Mesothelial cell of epicardium (in vitro differentiated cells): ENCODE measurements around the gene C19orf33. TPM values are rescaled to one million over a fixed set of nuclear protein-coding genes. Genes with fewer than 3 reads are reported as not detected.

ENCODE experiments used
- DNase-seq, 2 experiments: peaks; one replicate each; pipeline ENCODE4 v3.0.0; 2021; ENCODE audit warnings: low spot score in 2 of 2; ENCODE audit not compliant: unreplicated experiment in 2 of 2
- H3K27ac Mint-ChIP-seq: 2 replicates; pipeline ENCODE4 v1.8.0; 2021; ENCODE audit warnings: mixed read lengths
- H3K27me3 Mint-ChIP-seq: 2 replicates; pipeline ENCODE4 v1.8.0; 2021; ENCODE audit warnings: low read depth, mixed read lengths
- H3K36me3 Mint-ChIP-seq: 2 replicates; pipeline ENCODE4 v1.8.0; 2021; ENCODE audit warnings: mixed read lengths
- H3K4me1 Mint-ChIP-seq: 2 replicates; pipeline ENCODE4 v1.8.0; 2021; ENCODE audit warnings: mixed read lengths
- H3K4me3 Mint-ChIP-seq: 2 replicates; pipeline ENCODE4 v1.8.0; 2021; ENCODE audit warnings: mild to moderate bottlenecking, moderate library complexity, mixed read lengths
- H3K9me3 Mint-ChIP-seq: 2 replicates; pipeline ENCODE4 v1.8.0; 2021; ENCODE audit warnings: mixed read lengths
- CTCF ChIP-seq: fragments of 200-600 bp; sonication (generic); IDR thresholded peaks from one replicate; pipeline ENCODE4 v1.5.0; 2021; ENCODE audit warnings: antibody characterized with exemption; ENCODE audit not compliant: unreplicated experiment
- total RNA-seq: library from RNA; stranded (reverse); gene quantifications from 3 replicates; pipeline ENCODE4 v1.2.1, GENCODE V29; 2021

C19orf33 gene
- total RNA-seq, 1 donor from 2014 or later: 4.6 TPM

- no peaks in the 10 kb centered on the region for H3K4me1 Mint-ChIP-seq
- no peaks in the 10 kb centered on the region for H3K9me3 Mint-ChIP-seq
- peaks cover 12% of the 10 kb centered on the region for H3K36me3 Mint-ChIP-seq
- H3K27ac Mint-ChIP-seq: no peak overlapping the region
- TF ChIP-seq CTCF: no peak
- H3K4me3 Mint-ChIP-seq: no peak overlapping the region
- no peaks in the 10 kb centered on the region for H3K27me3 Mint-ChIP-seq
- DNase-seq: no peak
Measured at GRCh38 chr19:38289955-38290354, 14.1 kb upstream of the C19orf33 start.

GRCh38 chr19:38290631-38291147 lies 13.4 kb upstream of the C19orf33 start:
- H3K4me1 Mint-ChIP-seq: no peaks in the 10 kb centered on the region
- no peak for TF ChIP-seq CTCF
- H3K27me3 Mint-ChIP-seq: no peaks in the 10 kb centered on the region
- H3K4me3 Mint-ChIP-seq: no peak overlapping the region
- no peak for DNase-seq
- no peaks in the 10 kb centered on the region for H3K9me3 Mint-ChIP-seq
- peaks cover 12% of the 10 kb centered on the region for H3K36me3 Mint-ChIP-seq
- no peak overlapping the region for H3K27ac Mint-ChIP-seq

- H3K4me1 Mint-ChIP-seq: no peaks in the 10 kb centered on the region
- no peak overlapping the region for H3K27ac Mint-ChIP-seq
- H3K4me3 Mint-ChIP-seq: no peak overlapping the region
- H3K27me3 Mint-ChIP-seq: no peaks in the 10 kb centered on the region
- TF ChIP-seq CTCF: no peak
- peaks cover 7% of the 10 kb centered on the region for H3K36me3 Mint-ChIP-seq
- no peaks in the 10 kb centered on the region for H3K9me3 Mint-ChIP-seq
- no peak for DNase-seq
Measured at GRCh38 chr19:38291855-38292254, 12.2 kb upstream of the C19orf33 start.

- H3K27me3 Mint-ChIP-seq: no peaks in the 10 kb centered on the region
- TF ChIP-seq CTCF: no peak
- H3K4me3 Mint-ChIP-seq: no peak overlapping the region
- H3K9me3 Mint-ChIP-seq: no peaks in the 10 kb centered on the region
- no peak overlapping the region for H3K27ac Mint-ChIP-seq
- DNase-seq: no peak
- peaks cover 3% of the 10 kb centered on the region for H3K36me3 Mint-ChIP-seq
- H3K4me1 Mint-ChIP-seq: no peaks in the 10 kb centered on the region
Measured at GRCh38 chr19:38293281-38293680, 10.8 kb upstream of the C19orf33 start.

GRCh38 chr19:38294090-38294489 lies 10.0 kb upstream of the C19orf33 start:
- Mint-ChIP-seq H3K27me3 (no peaks in the 10 kb centered on the region), H3K36me3 (peaks cover 3% of the 10 kb centered on the region), H3K27ac (no peak overlapping the region), H3K4me1 (peaks cover 1% of the 10 kb centered on the region), H3K9me3 (no peaks in the 10 kb centered on the region), H3K4me3 (no peak overlapping the region)
- no peak for TF ChIP-seq CTCF
- DNase-seq: no peak
